PC-9 (cell line): Measurements from ENCODE around the gene EDRF1. TPM values are rescaled to one million over a fixed set of nuclear protein-coding genes. Genes with fewer than 3 reads are reported as not detected.

ENCODE experiments used
- BruUV-seq: library from RNA; stranded (reverse); fragments of 400-500 nt; replicated peaks from 2 replicates; lab custom pipeline; 2021; lab: Mats Ljungman, UMichigan
- CTCF ChIA-PET: fragments of 300-600 bp; sonication (Branson Sonifier 250); formaldehyde crosslinking; loops from one replicate; lab custom pipeline; 2022; ENCODE audit warnings: antibody characterized with exemption; lab: Charles Lee
- POLR2A ChIA-PET: fragments of 300-600 bp; sonication (Branson Sonifier 250); formaldehyde crosslinking; loops from one replicate; lab custom pipeline; 2022; ENCODE audit warnings: antibody characterized with exemption; ENCODE audit not compliant: unreplicated experiment; lab: Charles Lee
- DNase-seq, 2 experiments: peaks; one replicate each; pipeline versions ENCODE4 v3.0.0 to v3.0.0-alpha.2; 2015 to 2022; ENCODE audit warnings: mixed read lengths in 1 of 2
- H2AFZ ChIP-seq: fragments of 200-600 bp; sonication (generic); 2 replicates; pipeline ENCODE4 v1.8.1; 2017; ENCODE audit warnings: antibody characterized with exemption
- H3F3A ChIP-seq: fragments of 200-600 bp; sonication (generic); 2 replicates; pipeline ENCODE4 v1.8.1; 2017; ENCODE audit warnings: antibody characterized with exemption, mild to moderate bottlenecking, low read depth; ENCODE audit not compliant: insufficient read depth
- H3K27ac ChIP-seq: fragments of 200-600 bp; sonication (generic); 2 replicates; pipeline ENCODE4 v1.6.1; 2016; ENCODE audit warnings: mixed run types
- H3K27me3 ChIP-seq: fragments of 200-600 bp; sonication (generic); 2 replicates; pipeline ENCODE4 v1.6.1; 2016; ENCODE audit warnings: low read depth, mixed run types; ENCODE audit not compliant: insufficient read depth
- H3K36me3 ChIP-seq: fragments of 200-600 bp; sonication (generic); 2 replicates; pipeline ENCODE4 v1.6.1; 2016; ENCODE audit warnings: low read depth, mixed run types
- H3K4me1 ChIP-seq: fragments of 200-600 bp; sonication (generic); replicated peaks from 2 replicates; pipeline ENCODE4 v1.6.1; 2016; ENCODE audit warnings: mixed run types; ENCODE audit not compliant: insufficient read depth
- H3K4me2 ChIP-seq: fragments of 200-600 bp; sonication (generic); 2 replicates; pipeline ENCODE4 v1.6.1; 2017; ENCODE audit warnings: mixed run types
- H3K4me3 ChIP-seq: fragments of 200-600 bp; sonication (generic); 2 replicates; pipeline ENCODE4 v1.6.1; 2016; ENCODE audit warnings: mixed run types
- H3K79me2 ChIP-seq: fragments of 200-600 bp; sonication (generic); 2 replicates; pipeline ENCODE4 v1.6.1; 2017; ENCODE audit warnings: low read depth, mixed run types
- H3K9me2 ChIP-seq: fragments of 200-600 bp; sonication (generic); 2 replicates; pipeline ENCODE4 v1.8.1; 2017; ENCODE audit warnings: mild to moderate bottlenecking; ENCODE audit not compliant: insufficient read depth
- H3K9me3 ChIP-seq: fragments of 200-600 bp; sonication (generic); 2 replicates; pipeline ENCODE4 v1.8.1; 2016; ENCODE audit warnings: low read depth; ENCODE audit not compliant: insufficient read depth
- H4K20me1 ChIP-seq: fragments of 200-600 bp; sonication (generic); 2 replicates; pipeline ENCODE4 v1.8.1; 2017; ENCODE audit not compliant: insufficient read depth
- EZH2 ChIP-seq: fragments of 200-600 bp; sonication (generic); IDR thresholded peaks from 2 replicates; pipeline ENCODE4 v1.8.0; 2017; ENCODE audit warnings: antibody characterized with exemption, low read depth
- intact Hi-C: fragments of 100-400 bp; cut with micrococcal nuclease; formaldehyde crosslinking; loops from one replicate; pipeline ENCODE4 v1.10.0; 2022; ENCODE audit not compliant: unreplicated experiment
- total RNA-seq: library from RNA; stranded (reverse); gene quantifications from 2 replicates; pipeline ENCODE4 v1.2.3, GENCODE V29; 2021
- TF ChIP-seq, protein P1 (sequence below): fragments of 200-600 bp; sonication (generic); conservative IDR thresholded peaks from 2 replicates; pipeline ENCODE4 v1.6.1; 2017; ENCODE audit warnings: mixed run types, antibody characterized with exemption, mild to moderate bottlenecking, moderate library complexity

EDRF1 gene
- total RNA-seq, 1 experiment from 2014 or later: 21.7 TPM

- Histone ChIP-seq H3F3A (no peaks in the 10 kb centered on the region), H3K27me3 (no peaks in the 10 kb centered on the region), H3K9me3 (no peaks in the 10 kb centered on the region), H3K9me2 (no peaks in the 10 kb centered on the region), H3K27ac (no peak overlapping the region), H3K36me3 (no peaks in the 10 kb centered on the region), H4K20me1 (no peaks in the 10 kb centered on the region), H2AFZ (no peak overlapping the region), H3K4me2 (no peak overlapping the region), H3K79me2 (no peaks in the 10 kb centered on the region), H3K4me1 (no peaks in the 10 kb centered on the region), H3K4me3 (no peak overlapping the region)
- no peak for TF ChIP-seq EZH2
- TF ChIP-seq, protein P1, sequence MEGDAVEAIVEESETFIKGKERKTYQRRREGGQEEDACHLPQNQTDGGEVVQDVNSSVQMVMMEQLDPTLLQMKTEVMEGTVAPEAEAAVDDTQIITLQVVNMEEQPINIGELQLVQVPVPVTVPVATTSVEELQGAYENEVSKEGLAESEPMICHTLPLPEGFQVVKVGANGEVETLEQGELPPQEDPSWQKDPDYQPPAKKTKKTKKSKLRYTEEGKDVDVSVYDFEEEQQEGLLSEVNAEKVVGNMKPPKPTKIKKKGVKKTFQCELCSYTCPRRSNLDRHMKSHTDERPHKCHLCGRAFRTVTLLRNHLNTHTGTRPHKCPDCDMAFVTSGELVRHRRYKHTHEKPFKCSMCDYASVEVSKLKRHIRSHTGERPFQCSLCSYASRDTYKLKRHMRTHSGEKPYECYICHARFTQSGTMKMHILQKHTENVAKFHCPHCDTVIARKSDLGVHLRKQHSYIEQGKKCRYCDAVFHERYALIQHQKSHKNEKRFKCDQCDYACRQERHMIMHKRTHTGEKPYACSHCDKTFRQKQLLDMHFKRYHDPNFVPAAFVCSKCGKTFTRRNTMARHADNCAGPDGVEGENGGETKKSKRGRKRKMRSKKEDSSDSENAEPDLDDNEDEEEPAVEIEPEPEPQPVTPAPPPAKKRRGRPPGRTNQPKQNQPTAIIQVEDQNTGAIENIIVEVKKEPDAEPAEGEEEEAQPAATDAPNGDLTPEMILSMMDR: no peak
- ChIA-PET POLR2A (no interaction called here), CTCF (no interaction called here)
- no TSS peak for BruUV-seq
- DNase-seq: no peak
- intact Hi-C loops: no loop called here
These were observed 43.5 kb downstream of the EDRF1 start for GRCh38 chr10:125762692-125763648.

GRCh38 chr10:125765835-125766234 is 46.3 kb downstream of the EDRF1 start:
- intact Hi-C loops: no loop called here
- Histone ChIP-seq H4K20me1 (no peaks in the 10 kb centered on the region), H3K27ac (no peak overlapping the region), H3K4me1 (no peaks in the 10 kb centered on the region), H3K36me3 (no peaks in the 10 kb centered on the region), H3F3A (no peaks in the 10 kb centered on the region), H3K9me2 (no peaks in the 10 kb centered on the region), H3K4me2 (no peak overlapping the region), H2AFZ (no peak overlapping the region), H3K9me3 (no peaks in the 10 kb centered on the region), H3K79me2 (no peaks in the 10 kb centered on the region), H3K4me3 (no peak overlapping the region), H3K27me3 (no peaks in the 10 kb centered on the region)
- BruUV-seq: no TSS peak
- ChIA-PET CTCF (no interaction called here), POLR2A (no interaction called here)
- no peak for TF ChIP-seq EZH2
- TF ChIP-seq, protein P1: no peak
- no peak for DNase-seq

DNA sequence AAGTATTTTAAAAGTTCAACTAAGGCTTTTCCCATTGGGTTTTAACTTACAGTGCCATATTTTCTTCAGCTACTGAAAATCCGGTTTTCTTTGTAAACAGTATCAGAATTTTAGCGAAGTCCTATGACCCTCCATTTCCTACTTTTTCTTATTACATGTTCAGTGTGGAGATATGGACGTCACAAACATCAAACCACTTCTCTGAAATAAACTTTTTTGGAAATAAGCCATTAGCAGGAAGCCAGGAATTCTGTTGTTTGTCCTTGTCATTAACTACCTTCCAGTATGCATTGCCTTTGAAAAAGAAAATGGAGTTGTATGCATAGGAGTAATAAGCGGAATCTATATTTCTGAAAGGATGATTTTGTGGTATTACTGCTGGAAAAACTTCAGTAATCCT is 47.0 kb downstream of the EDRF1 start:
- H3K4me2 ChIP-seq: no peak overlapping the region
- H3K4me1 ChIP-seq: no peaks in the 10 kb centered on the region
- no peaks in the 10 kb centered on the region for H4K20me1 ChIP-seq
- H2AFZ ChIP-seq: no peak overlapping the region
- no peak for DNase-seq
- H3K27ac ChIP-seq: no peak overlapping the region
- POLR2A ChIA-PET: no interaction called here
- no TSS peak for BruUV-seq
- CTCF ChIA-PET: no interaction called here
- no peaks in the 10 kb centered on the region for H3K9me3 ChIP-seq
- no peaks in the 10 kb centered on the region for H3K36me3 ChIP-seq
- H3K79me2 ChIP-seq: no peaks in the 10 kb centered on the region
- H3K9me2 ChIP-seq: no peaks in the 10 kb centered on the region
- no peak for TF ChIP-seq EZH2
- no peaks in the 10 kb centered on the region for H3F3A ChIP-seq
- H3K4me3 ChIP-seq: no peak overlapping the region
- H3K27me3 ChIP-seq: no peaks in the 10 kb centered on the region
- intact Hi-C loops: no loop called here
